SK-N-MC (cell line): ENCODE data around the gene SPPL2A.

Experiments
- EZH2 ChIP-seq: fragments of 200-600 bp; sonication (generic); IDR thresholded peaks from one replicate; pipeline ENCODE4 v1.6.1; 2017; ENCODE audit warnings: antibody characterized with exemption
- POLR2AphosphoS5 ChIP-seq: IDR thresholded peaks from 2 replicates; pipeline ENCODE4 v1.6.1; 2012; ENCODE audit warnings: mild to moderate bottlenecking, low read depth, low read length, borderline replicate concordance

- TF ChIP-seq POLR2AphosphoS5 (no peak), EZH2 (no peak)
Measured at GRCh38 chr15:50750227-50750705, 15.2 kb downstream of the SPPL2A start.
